ENCODE measurements around the gene SCUBE1. TPM values are rescaled to one million over a fixed set of nuclear protein-coding genes. Genes with fewer than 3 reads are reported as not detected.

Gene SCUBE1
- total and polyA plus RNA-seq, 4 donors: 1.6 to 7.9 (median 5.0) TPM

DNA sequence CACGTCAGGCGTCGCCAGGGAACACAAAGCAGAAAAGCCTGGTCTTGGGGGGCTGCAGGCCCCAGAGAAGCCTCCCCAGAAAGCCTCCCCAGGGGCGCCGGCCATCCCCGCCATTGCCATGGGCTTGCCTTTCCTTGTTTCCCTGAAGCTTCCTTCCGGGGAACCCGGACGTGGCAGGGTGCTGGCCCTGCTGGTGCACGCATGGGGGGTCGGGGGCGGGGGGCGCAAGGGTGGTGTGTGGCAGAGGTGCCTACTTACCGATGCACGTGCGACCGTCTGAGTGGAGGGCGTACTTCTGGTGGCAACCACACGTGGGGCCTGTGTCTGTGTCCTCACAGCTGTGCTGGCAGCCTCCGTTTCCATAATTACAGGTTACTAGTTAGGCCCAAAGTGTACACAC is 85.2 kb downstream of the SCUBE1 start:
- peaks cover 0 to 7% (median 0%) of the 10 kb centered on the region in 3 donors for H3K27me3 ChIP-seq (ENCODE audit: control insufficient read depth in 3 of 3, insufficient read depth in 3 of 3, low read length in 2 of 3)
- H3K9ac ChIP-seq (ENCODE audit: insufficient read depth in 1 of 2, low read length in 2 of 2): no peak overlapping the region
- no peak for TF ChIP-seq CTCF (IDR thresholded peaks at IDR 0.05; ENCODE audit: control extremely low read depth, extremely low read depth)
- ATAC-seq (ENCODE audit: insufficient read depth, low FRiP score) (no peak), DNase-seq (no peak)
- 84 to 86% methylated on average over 20 of the region's 20 CpGs for WGBS, 2 donors
- no peaks in the 10 kb centered on the region for H3K9me3 ChIP-seq (ENCODE audit: control insufficient read depth in 4 of 4, insufficient read depth in 3 of 4, low read length in 3 of 4)
- H3K4me1 ChIP-seq (ENCODE audit: control insufficient read depth in 5 of 5, insufficient read depth in 5 of 5, low read length in 5 of 5): peaks cover 0 to 24% (median 6%) of the 10 kb centered on the region in 5 donors
- no peak overlapping the region for H3K4me3 ChIP-seq
- H3K27ac ChIP-seq (ENCODE audit: low read depth in 1 of 2, low read length in 1 of 2): no peak overlapping the region
- H3K36me3 ChIP-seq (ENCODE audit: control insufficient read depth in 4 of 4, insufficient read depth in 4 of 4, low read length in 4 of 4): no peaks in the 10 kb centered on the region

DNA sequence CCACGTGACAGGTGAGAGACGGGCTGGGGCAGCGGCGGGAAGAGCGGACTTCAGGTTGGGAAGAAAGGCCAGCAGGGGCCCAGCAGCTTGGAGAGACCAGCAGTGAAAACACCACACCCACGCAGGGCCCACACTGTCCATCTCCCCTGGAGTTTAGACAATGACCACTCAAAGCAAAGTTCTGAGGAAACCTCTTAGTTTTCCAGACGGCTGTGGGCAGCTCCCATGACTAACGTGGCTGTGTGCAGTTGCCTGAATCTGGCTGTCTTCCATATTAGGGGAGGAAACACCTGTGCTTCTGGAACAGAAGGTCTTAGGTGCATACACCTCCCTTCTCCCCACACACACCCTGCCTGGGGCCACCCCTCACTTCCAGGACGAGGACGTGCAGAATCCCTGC is 85.6 kb downstream of the SCUBE1 start:
- no peak overlapping the region for H3K9ac ChIP-seq (ENCODE audit: insufficient read depth in 1 of 2, low read length in 2 of 2)
- ATAC-seq (ENCODE audit: insufficient read depth, low FRiP score) (no peak), DNase-seq (no peak)
- WGBS, 2 donors: 37 to 56% methylated on average over 10 of the region's 10 CpGs
- no peaks in the 10 kb centered on the region for H3K36me3 ChIP-seq (ENCODE audit: control insufficient read depth in 4 of 4, insufficient read depth in 4 of 4, low read length in 4 of 4)
- TF ChIP-seq CTCF (IDR thresholded peaks at IDR 0.05; ENCODE audit: control extremely low read depth, extremely low read depth): no peak
- no peak overlapping the region for H3K27ac ChIP-seq (ENCODE audit: low read depth in 1 of 2, low read length in 1 of 2)
- H3K4me3 ChIP-seq: no peak overlapping the region
- peaks cover 0 to 3% (median 0%) of the 10 kb centered on the region in 3 donors for H3K27me3 ChIP-seq (ENCODE audit: control insufficient read depth in 3 of 3, insufficient read depth in 3 of 3, low read length in 2 of 3)
- no peaks in the 10 kb centered on the region for H3K9me3 ChIP-seq (ENCODE audit: control insufficient read depth in 4 of 4, insufficient read depth in 3 of 4, low read length in 3 of 4)
- peaks cover 0 to 21% (median 4%) of the 10 kb centered on the region in 5 donors for H3K4me1 ChIP-seq (ENCODE audit: control insufficient read depth in 5 of 5, insufficient read depth in 5 of 5, low read length in 5 of 5)

DNA sequence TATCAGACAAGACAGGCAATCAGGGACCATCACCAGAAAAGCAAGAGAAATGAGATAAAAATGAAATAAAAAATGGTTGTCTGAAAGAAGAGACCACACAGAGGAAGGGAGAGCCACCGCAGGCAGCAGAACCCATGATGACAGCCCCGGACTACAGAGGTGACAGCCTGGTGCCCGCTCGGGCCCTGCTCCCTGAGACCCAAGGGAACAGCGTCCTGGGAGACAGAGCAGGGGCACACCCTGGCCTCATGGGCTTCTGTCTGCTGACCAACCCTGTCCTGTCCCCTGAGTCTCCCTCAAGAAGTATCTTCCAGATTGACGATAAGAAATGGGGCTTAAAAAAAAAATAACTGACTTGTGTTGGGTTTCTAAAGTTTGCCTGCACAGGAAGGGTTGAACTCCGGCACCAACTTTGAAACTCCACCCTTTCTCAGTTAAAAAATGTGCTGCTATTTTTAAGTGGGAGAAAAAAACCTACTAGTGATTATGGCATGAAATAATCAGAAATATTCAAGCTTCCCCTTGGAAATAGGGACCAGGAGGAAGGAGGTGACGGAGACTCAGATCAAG is 86.1 kb downstream of the SCUBE1 start:
- Histone ChIP-seq H3K27me3 (ENCODE audit: control insufficient read depth in 3 of 3, insufficient read depth in 3 of 3, low read length in 2 of 3) (peaks cover 0 to 4% (median 0%) of the 10 kb centered on the region in 3 donors), H3K27ac (ENCODE audit: low read depth in 1 of 2, low read length in 1 of 2) (no peak overlapping the region), H3K9me3 (ENCODE audit: control insufficient read depth in 4 of 4, insufficient read depth in 3 of 4, low read length in 3 of 4) (no peaks in the 10 kb centered on the region), H3K4me3 (no peak overlapping the region), H3K4me1 (ENCODE audit: control insufficient read depth in 5 of 5, insufficient read depth in 5 of 5, low read length in 5 of 5) (peaks cover 0 to 21% (median 4%) of the 10 kb centered on the region in 5 donors), H3K9ac (ENCODE audit: insufficient read depth in 1 of 2, low read length in 2 of 2) (no peak overlapping the region), H3K36me3 (ENCODE audit: control insufficient read depth in 4 of 4, insufficient read depth in 4 of 4, low read length in 4 of 4) (no peaks in the 10 kb centered on the region)
- TF ChIP-seq CTCF (IDR thresholded peaks at IDR 0.05; ENCODE audit: control extremely low read depth, extremely low read depth): no peak
- no peak for ATAC-seq (ENCODE audit: insufficient read depth, low FRiP score)
- 36 to 61% methylated on average over 8 of the region's 8 CpGs for WGBS, 2 donors
- DNase-seq: no peak

DNA sequence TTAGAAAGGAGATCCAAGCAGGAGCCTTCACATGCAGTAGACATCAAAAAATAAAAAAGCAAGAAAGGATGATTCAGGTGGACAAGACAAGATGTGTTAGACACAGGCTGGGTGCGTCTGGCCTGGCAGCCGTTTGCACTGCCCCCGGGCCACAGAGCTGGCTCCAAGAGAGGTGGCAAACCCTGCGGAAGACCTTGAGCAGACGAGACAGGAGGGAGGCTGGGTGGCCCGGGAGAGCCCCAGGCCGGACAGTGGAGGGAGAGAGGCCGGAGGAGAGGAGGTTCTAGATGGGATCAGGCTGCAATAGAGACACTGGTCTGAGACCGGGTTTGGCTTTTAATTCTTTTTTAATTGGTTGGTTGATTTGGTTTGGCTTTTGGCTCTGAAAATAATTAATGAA is 86.6 kb downstream of the SCUBE1 start:
- Histone ChIP-seq H3K36me3 (ENCODE audit: control insufficient read depth in 4 of 4, insufficient read depth in 4 of 4, low read length in 4 of 4) (no peaks in the 10 kb centered on the region), H3K4me1 (ENCODE audit: control insufficient read depth in 5 of 5, insufficient read depth in 5 of 5, low read length in 5 of 5) (peaks cover 0 to 21% (median 4%) of the 10 kb centered on the region in 5 donors), H3K27ac (ENCODE audit: low read depth in 1 of 2, low read length in 1 of 2) (no peak overlapping the region), H3K9me3 (ENCODE audit: control insufficient read depth in 4 of 4, insufficient read depth in 3 of 4, low read length in 3 of 4) (no peaks in the 10 kb centered on the region), H3K9ac (ENCODE audit: insufficient read depth in 1 of 2, low read length in 2 of 2) (no peak overlapping the region), H3K4me3 (no peak overlapping the region), H3K27me3 (ENCODE audit: control insufficient read depth in 3 of 3, insufficient read depth in 3 of 3, low read length in 2 of 3) (peaks cover 0 to 5% (median 0%) of the 10 kb centered on the region in 3 donors)
- no peak for TF ChIP-seq CTCF (IDR thresholded peaks at IDR 0.05; ENCODE audit: control extremely low read depth, extremely low read depth)
- 89% methylated on average over 9 of the region's 9 CpGs for WGBS, 2 donors
- ATAC-seq (ENCODE audit: insufficient read depth, low FRiP score): no peak
- no peak for DNase-seq
